ENCODE measurements around the gene EBF3.

DNA sequence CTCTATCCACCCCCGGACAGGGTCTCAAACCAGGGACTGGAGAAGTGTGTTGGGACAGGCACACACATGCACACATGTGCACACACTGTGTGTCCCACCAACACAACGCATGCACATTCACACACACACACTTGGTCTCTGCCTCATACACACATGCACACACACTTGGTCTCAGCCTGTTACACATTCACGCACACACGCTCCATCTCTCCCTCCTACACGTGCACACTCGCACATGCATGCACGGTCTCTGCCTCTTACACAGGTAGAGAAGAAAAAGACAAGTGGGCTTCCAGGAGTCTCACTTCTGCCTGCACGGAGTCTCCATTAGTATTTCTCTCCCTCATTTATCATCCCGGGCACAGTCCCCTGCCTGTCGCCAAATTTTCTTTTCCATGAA lies 171.2 kb downstream of the EBF3 start:
- TF ChIP-seq CTCF (IDR thresholded peaks at IDR 0.05 in 4 of 5, conservative IDR thresholded peaks at IDR 0.05 in 1 of 5) (no peak), POLR2A (IDR thresholded peaks at IDR 0.05) (no peak)

All from gastrocnemius medialis (tissue), 4 donors.